Measurements from ENCODE around the gene AXIN2. TPM values are rescaled to one million over a fixed set of nuclear protein-coding genes. Genes with fewer than 3 reads are reported as not detected.

The AXIN2 gene
- total RNA-seq, 4 donors from 2014 or later, result 15.3 to 23.7 (median 20.5) TPM

- no peaks in the 10 kb centered on the region for H3K36me3 ChIP-seq
- peak in 1 of 2 donors; percentile 9 for DNase-seq (ENCODE audit: low spot score in 2 of 2)
- 17 to 22% methylated on average over 18 of the region's 18 CpGs for WGBS, 2 donors
- H3K27me3 ChIP-seq, result no peaks in the 10 kb centered on the region
- H3K27ac ChIP-seq, result no peak overlapping the region
- no peaks in the 10 kb centered on the region for H3K9me3 ChIP-seq
- H3K4me1 ChIP-seq, result peaks cover 0 to 17% (median 0%) of the 10 kb centered on the region in 4 donors
- H3K4me3 ChIP-seq, result peak overlapping the region in 2 of 4 donors; percentile 9 to 15
- TF ChIP-seq, protein P1, sequence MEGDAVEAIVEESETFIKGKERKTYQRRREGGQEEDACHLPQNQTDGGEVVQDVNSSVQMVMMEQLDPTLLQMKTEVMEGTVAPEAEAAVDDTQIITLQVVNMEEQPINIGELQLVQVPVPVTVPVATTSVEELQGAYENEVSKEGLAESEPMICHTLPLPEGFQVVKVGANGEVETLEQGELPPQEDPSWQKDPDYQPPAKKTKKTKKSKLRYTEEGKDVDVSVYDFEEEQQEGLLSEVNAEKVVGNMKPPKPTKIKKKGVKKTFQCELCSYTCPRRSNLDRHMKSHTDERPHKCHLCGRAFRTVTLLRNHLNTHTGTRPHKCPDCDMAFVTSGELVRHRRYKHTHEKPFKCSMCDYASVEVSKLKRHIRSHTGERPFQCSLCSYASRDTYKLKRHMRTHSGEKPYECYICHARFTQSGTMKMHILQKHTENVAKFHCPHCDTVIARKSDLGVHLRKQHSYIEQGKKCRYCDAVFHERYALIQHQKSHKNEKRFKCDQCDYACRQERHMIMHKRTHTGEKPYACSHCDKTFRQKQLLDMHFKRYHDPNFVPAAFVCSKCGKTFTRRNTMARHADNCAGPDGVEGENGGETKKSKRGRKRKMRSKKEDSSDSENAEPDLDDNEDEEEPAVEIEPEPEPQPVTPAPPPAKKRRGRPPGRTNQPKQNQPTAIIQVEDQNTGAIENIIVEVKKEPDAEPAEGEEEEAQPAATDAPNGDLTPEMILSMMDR (IDR thresholded peaks at IDR 0.05), result no peak
- TF ChIP-seq POLR2A (IDR thresholded peaks at IDR 0.05), result no peak
- TF ChIP-seq EP300 (IDR thresholded peaks at IDR 0.05), result no peak
These were observed 32.7 kb upstream of the AXIN2 start for GRCh38 chr17:65593855-65594845.

- H3K9me3 ChIP-seq, result no peaks in the 10 kb centered on the region
- no peak overlapping the region for H3K4me3 ChIP-seq
- H3K4me1 ChIP-seq, result peaks cover 0 to 17% (median 0%) of the 10 kb centered on the region in 4 donors
- H3K27ac ChIP-seq, result no peak overlapping the region
- H3K27me3 ChIP-seq, result no peaks in the 10 kb centered on the region
- H3K36me3 ChIP-seq, result no peaks in the 10 kb centered on the region
- DNase-seq (ENCODE audit: low spot score in 2 of 2), result no peak
- WGBS, 2 donors, result 67 to 69% methylated on average over 19 of the region's 19 CpGs
- TF ChIP-seq, protein P1 (IDR thresholded peaks at IDR 0.05), result no peak
- no peak for TF ChIP-seq POLR2A (IDR thresholded peaks at IDR 0.05)
These were observed 31.8 kb upstream of the AXIN2 start for GRCh38 chr17:65593092-65593854.

DNA sequence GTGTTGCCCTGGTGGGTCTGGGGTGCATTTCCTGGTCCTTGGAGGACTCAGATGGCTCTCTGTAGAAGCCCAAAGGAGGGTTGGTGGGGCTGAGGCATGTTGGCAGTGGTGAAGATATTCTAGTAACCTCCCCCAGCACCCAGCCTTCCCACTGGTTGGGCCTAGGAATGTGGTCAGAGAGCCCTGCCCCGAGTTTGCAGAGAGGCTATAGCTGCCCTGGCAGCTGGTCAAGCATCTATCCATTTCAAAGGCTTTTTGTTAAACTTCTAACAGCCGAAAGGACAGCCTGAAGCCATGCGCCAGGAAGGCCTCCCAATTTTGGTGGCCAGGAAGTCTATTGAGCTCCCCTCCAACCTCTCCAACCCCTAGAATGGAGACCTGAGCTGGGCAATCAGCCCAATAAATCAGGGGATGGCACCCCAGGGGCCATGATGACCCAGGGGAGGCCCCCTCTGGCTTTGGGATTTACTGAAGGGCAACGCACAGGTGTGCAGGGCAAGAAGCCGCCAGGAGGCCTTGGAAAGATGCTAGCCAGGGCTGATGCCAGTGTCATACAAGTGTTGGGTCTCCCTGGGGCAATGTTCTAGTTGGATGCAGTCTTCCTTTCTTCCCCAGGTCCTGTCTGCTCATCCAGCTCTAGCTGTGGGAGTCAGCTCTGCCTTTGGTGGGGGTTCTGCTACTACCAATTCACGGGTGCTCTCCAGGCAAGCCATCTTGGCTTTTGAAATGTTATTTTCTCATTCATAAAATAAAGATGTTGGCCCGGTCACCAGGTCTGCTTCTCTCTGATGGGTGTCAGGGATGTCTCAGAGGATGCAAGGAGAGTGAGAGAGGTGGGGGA, 30.9 kb upstream of the AXIN2 start:
- H3K4me1 ChIP-seq, result peaks cover 0 to 25% (median 0%) of the 10 kb centered on the region in 4 donors
- DNase-seq (ENCODE audit: low spot score in 2 of 2), result no peak
- WGBS, 2 donors, result 72 to 79% methylated on average over 7 of the region's 7 CpGs
- H3K27me3 ChIP-seq, result no peaks in the 10 kb centered on the region
- H3K27ac ChIP-seq, result no peak overlapping the region
- H3K9me3 ChIP-seq, result no peaks in the 10 kb centered on the region
- H3K4me3 ChIP-seq, result no peak overlapping the region
- TF ChIP-seq, protein P1 (IDR thresholded peaks at IDR 0.05), result no peak
- TF ChIP-seq POLR2A (IDR thresholded peaks at IDR 0.05) (no peak), EP300 (IDR thresholded peaks at IDR 0.05) (no peak)
- no peaks in the 10 kb centered on the region for H3K36me3 ChIP-seq

DNA sequence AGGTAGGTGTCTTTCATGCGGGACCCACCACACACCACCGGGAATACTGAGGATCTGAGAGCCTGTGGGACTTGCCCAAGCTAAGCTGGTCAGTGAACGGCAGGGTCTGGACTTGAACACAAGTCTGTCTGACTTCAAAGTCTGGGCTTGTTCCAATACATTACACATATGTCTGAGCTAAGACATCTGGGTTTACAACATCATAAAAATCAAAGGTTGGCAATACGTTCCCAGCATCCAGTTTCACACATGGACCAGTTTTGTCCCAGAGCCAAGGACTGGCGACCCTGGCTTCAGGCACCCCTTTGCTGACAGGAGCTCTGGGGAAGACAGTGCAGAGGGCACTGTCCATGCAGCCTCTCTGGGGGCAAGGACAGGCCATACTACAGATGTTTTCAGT, 27.9 kb upstream of the AXIN2 start:
- TF ChIP-seq, protein P1 (IDR thresholded peaks at IDR 0.05), result no peak
- TF ChIP-seq POLR2A (IDR thresholded peaks at IDR 0.05), result no peak
- TF ChIP-seq EP300 (IDR thresholded peaks at IDR 0.05), result no peak
- H3K27me3 ChIP-seq, result no peaks in the 10 kb centered on the region
- no peaks in the 10 kb centered on the region for H3K9me3 ChIP-seq
- H3K36me3 ChIP-seq, result no peaks in the 10 kb centered on the region
- H3K4me3 ChIP-seq, result no peak overlapping the region
- H3K4me1 ChIP-seq, result peaks cover 0 to 22% (median 0%) of the 10 kb centered on the region in 4 donors
- no peak overlapping the region for H3K27ac ChIP-seq
- WGBS, 2 donors, result 85 to 88% methylated on average over 5 of the region's 5 CpGs
- DNase-seq (ENCODE audit: low spot score in 2 of 2), result no peak

All from tibial nerve (tissue), 4 donors.